Cardiac septum (tissue), 1 donor: ENCODE results near the gene SLC4A1. TPM values are rescaled to one million over a fixed set of nuclear protein-coding genes. Genes with fewer than 3 reads are reported as not detected.
A peak's percentile ranks its signal among the peaks of the same experiment; 100 is the strongest.

Experiments
- DNase-seq: peaks from one replicate; pipeline ENCODE4 v3.0.0-alpha.2; 2020; ENCODE audit warnings: low spot score
- intact Hi-C: fragments of 100-400 bp; cut with DNase I; formaldehyde crosslinking; loops from one replicate; pipeline ENCODE4 v1.14.0; 2022
- total RNA-seq: library from RNA; stranded (reverse); fragmentation: NEBNext Ultra II Directional; extraction: Animal tissue kit (Norgen Biotek cat#: 25700); gene quantifications from one replicate; pipeline ENCODE4 v1.2.1, GENCODE V29; 2021
- donor health status: DM: no; HTN: no; CAD: no.

Gene SLC4A1
- total RNA-seq, 1 donor from 2014 or later, result 4.0 TPM

- intact Hi-C loops, result loop anchor here (2.0 to 10.0 kb wide), 3 partner anchors 119 to 293 kb away; partner anchors contain the start of genes GPATCH8 and GRN
- no peak for DNase-seq
Measured at GRCh38 chr17:44211281-44212265, 56.4 kb downstream of the SLC4A1 start.

GRCh38 chr17:44210342-44211192 lies 57.4 kb downstream of the SLC4A1 start:
- peak; percentile 96 for DNase-seq
- intact Hi-C loops, result loop anchor here (2.0 to 10.0 kb wide), 3 partner anchors 120 to 294 kb away; partner anchors contain the start of genes GPATCH8 and GRN

GRCh38 chr17:44209786-44210341 lies 58.1 kb downstream of the SLC4A1 start:
- intact Hi-C loops, result loop anchor here (2.0 to 10.0 kb wide), 3 partner anchors 121 to 295 kb away; partner anchors contain the start of genes GPATCH8 and GRN
- DNase-seq, result no peak

- intact Hi-C loops, result no loop called here
- no peak for DNase-seq
Measured at GRCh38 chr17:44207743-44208142, 60.2 kb downstream of the SLC4A1 start.

GRCh38 chr17:44207319-44207718 lies 60.6 kb downstream of the SLC4A1 start:
- no peak for DNase-seq

GRCh38 chr17:44206825-44207155 lies 61.1 kb downstream of the SLC4A1 start:
- no peak for DNase-seq

More at GRCh38 chr17:44207319-44207718, 60.6 kb downstream of the SLC4A1 start:
- intact Hi-C loops, result no loop called here

GRCh38 chr17:44205962-44206824 lies 61.7 kb downstream of the SLC4A1 start:
- intact Hi-C loops, result no loop called here
- no peak for DNase-seq

More at GRCh38 chr17:44206825-44207155, 61.1 kb downstream of the SLC4A1 start:
- intact Hi-C loops, result no loop called here

- DNase-seq, result no peak
- intact Hi-C loops, result no loop called here
Measured at GRCh38 chr17:44204441-44204882, 63.5 kb downstream of the SLC4A1 start.

- no peak for DNase-seq
- intact Hi-C loops, result no loop called here
Measured at GRCh38 chr17:44203731-44204440, 64.0 kb downstream of the SLC4A1 start.

- no peak for DNase-seq
- intact Hi-C loops, result no loop called here
Measured at GRCh38 chr17:44202756-44203155, 65.2 kb downstream of the SLC4A1 start.

- no peak for DNase-seq
- intact Hi-C loops, result loop anchor here (1.0 kb wide), 1 partner anchor 18 kb away; no protein-coding TSS in a partner anchor
Measured at GRCh38 chr17:44200478-44201155, 67.3 kb downstream of the SLC4A1 start.

GRCh38 chr17:44199553-44200477 lies 68.1 kb downstream of the SLC4A1 start, which contains the start of gene ATXN7L3:
Gene ATXN7L3, minus strand, starts transcription at chr17:44199884. Its CDS starts 1,814 bp downstream, at chr17:44198070.
- peak; percentile 99 for DNase-seq
- intact Hi-C loops, result loop anchor here (1.0 kb wide), 1 partner anchor 18 kb away; no protein-coding TSS in a partner anchor

- intact Hi-C loops, result no loop called here
Measured at GRCh38 chr17:44198721-44199552, 69.0 kb downstream of the SLC4A1 start.

More at GRCh38 chr17:44198721-44199552, 69.0 kb downstream of the SLC4A1 start:
- DNase-seq, result peak; percentile 89
